HEK293 (cell line): ENCODE results near the gene TM7SF2.

Experiments
- CTCF ChIA-PET: fragments of 350-600 bp; formaldehyde crosslinking; extraction: SDS; loops from one replicate; lab custom pipeline; 2021; ENCODE audit warnings: antibody characterized with exemption; lab: Yijun Ruan, JAX
- POLR2A ChIA-PET: fragments of 300-600 bp; formaldehyde crosslinking; extraction: SDS; loops from one replicate; lab custom pipeline; 2020; ENCODE audit warnings: antibody characterized with exemption, inconsistent platforms; lab: Yijun Ruan, JAX
- H3K27ac ChIP-seq: fragments of 200-500 bp; sonication (Bioruptor generic); 2 replicates; pipeline ENCODE4 v1.5.1; 2014; ENCODE audit warnings: low read depth, low read length, control low read depth, inconsistent platforms; ENCODE audit errors: extremely low read depth
- H3K36me3 ChIP-seq, 2 experiments: fragments of 200-500 bp in 1 of 2; sonication (Bioruptor generic) in 1 of 2; 1 replicate in 1 of 2; 2 replicates in 1 of 2; pipeline ENCODE4 v1.5.1; 2014 to 2017; ENCODE audit warnings: inconsistent platforms in 2 of 2, low read length in 2 of 2; ENCODE audit not compliant: control insufficient read depth in 2 of 2, insufficient read depth in 1 of 2
- H3K4me1 ChIP-seq: fragments of 200-500 bp; sonication (Bioruptor generic); 2 replicates; pipeline ENCODE4 v1.5.1; 2014; ENCODE audit warnings: mild to moderate bottlenecking, low read length, inconsistent platforms; ENCODE audit not compliant: control insufficient read depth, insufficient read depth
- H3K4me3 ChIP-seq: 2 replicates; pipeline ENCODE4 v1.5.1; 2011; ENCODE audit warnings: low read depth, mild to moderate bottlenecking, control low read depth, low read length, moderate library complexity
- H3K9me3 ChIP-seq: fragments of 200-500 bp; sonication (Bioruptor generic); 2 replicates; pipeline ENCODE4 v1.5.1; 2014; ENCODE audit warnings: low read depth, low read length, inconsistent platforms; ENCODE audit not compliant: control insufficient read depth, insufficient read depth
- FEZF1 ChIP-seq: fragments of 450-650 bp; formaldehyde crosslinking; IDR thresholded peaks from 2 replicates; pipeline ENCODE4 v1.5.1; 2016; ENCODE audit warnings: missing biosample characterization, missing genetic modification characterization
- GLIS1 ChIP-seq: fragments of 450-650 bp; formaldehyde crosslinking; IDR thresholded peaks from 2 replicates; pipeline ENCODE4 v1.5.1; 2016; ENCODE audit warnings: missing biosample characterization, missing genetic modification characterization
- ZEB2 ChIP-seq: fragments of 450-650 bp; formaldehyde crosslinking; IDR thresholded peaks from 2 replicates; pipeline ENCODE4 v1.5.1; 2016; ENCODE audit warnings: missing biosample characterization, missing genetic modification characterization
- ZFHX2 ChIP-seq: fragments of 450-650 bp; formaldehyde crosslinking; conservative IDR thresholded peaks from 2 replicates; pipeline ENCODE4 v1.5.1; 2016; ENCODE audit warnings: missing biosample characterization, missing genetic modification characterization
- ZNF10 ChIP-seq: fragments of 450-650 bp; formaldehyde crosslinking; IDR thresholded peaks from 2 replicates; pipeline ENCODE4 v1.5.1; 2017; ENCODE audit warnings: missing biosample characterization, missing genetic modification characterization
- ZNF121 ChIP-seq: fragments of 450-650 bp; formaldehyde crosslinking; IDR thresholded peaks from 2 replicates; pipeline ENCODE4 v1.5.1; 2016; ENCODE audit warnings: missing biosample characterization, missing genetic modification characterization
- ZNF133 ChIP-seq: fragments of 450-650 bp; formaldehyde crosslinking; IDR thresholded peaks from 2 replicates; pipeline ENCODE4 v1.5.1; 2016; ENCODE audit warnings: missing biosample characterization, missing genetic modification characterization
- ZNF341 ChIP-seq: fragments of 450-650 bp; formaldehyde crosslinking; IDR thresholded peaks from 2 replicates; pipeline ENCODE4; 2016; ENCODE audit warnings: low read depth, missing biosample characterization, missing genetic modification characterization
- ZNF600 ChIP-seq: fragments of 450-650 bp; formaldehyde crosslinking; IDR thresholded peaks from 2 replicates; pipeline ENCODE4 v1.5.1; 2016; ENCODE audit warnings: missing biosample characterization, missing genetic modification characterization
- ZNF658 ChIP-seq: fragments of 450-650 bp; formaldehyde crosslinking; IDR thresholded peaks from 2 replicates; pipeline ENCODE4; 2016; ENCODE audit warnings: missing biosample characterization, missing genetic modification characterization
- ZNF660 ChIP-seq: fragments of 450-650 bp; IDR thresholded peaks from 2 replicates; pipeline ENCODE4 v1.5.1; 2018; ENCODE audit warnings: missing biosample characterization, mild to moderate bottlenecking, missing genetic modification characterization
- TF ChIP-seq, protein P1 (sequence below): fragments of 450-650 bp; formaldehyde crosslinking; IDR thresholded peaks from 2 replicates; pipeline ENCODE4 v1.5.1; 2016; ENCODE audit warnings: missing biosample characterization, missing genetic modification characterization, borderline replicate concordance
- TF ChIP-seq, protein P2 (sequence below): fragments of 450-650 bp; formaldehyde crosslinking; IDR thresholded peaks from 2 replicates; pipeline ENCODE4 v1.5.1; 2016; ENCODE audit warnings: missing biosample characterization, missing genetic modification characterization
- TF ChIP-seq, protein P3 (sequence below): fragments of 450-650 bp; formaldehyde crosslinking; IDR thresholded peaks from 2 replicates; pipeline ENCODE4 v1.5.1; 2016; ENCODE audit warnings: missing biosample characterization, missing genetic modification characterization

Gene TM7SF2

DNA sequence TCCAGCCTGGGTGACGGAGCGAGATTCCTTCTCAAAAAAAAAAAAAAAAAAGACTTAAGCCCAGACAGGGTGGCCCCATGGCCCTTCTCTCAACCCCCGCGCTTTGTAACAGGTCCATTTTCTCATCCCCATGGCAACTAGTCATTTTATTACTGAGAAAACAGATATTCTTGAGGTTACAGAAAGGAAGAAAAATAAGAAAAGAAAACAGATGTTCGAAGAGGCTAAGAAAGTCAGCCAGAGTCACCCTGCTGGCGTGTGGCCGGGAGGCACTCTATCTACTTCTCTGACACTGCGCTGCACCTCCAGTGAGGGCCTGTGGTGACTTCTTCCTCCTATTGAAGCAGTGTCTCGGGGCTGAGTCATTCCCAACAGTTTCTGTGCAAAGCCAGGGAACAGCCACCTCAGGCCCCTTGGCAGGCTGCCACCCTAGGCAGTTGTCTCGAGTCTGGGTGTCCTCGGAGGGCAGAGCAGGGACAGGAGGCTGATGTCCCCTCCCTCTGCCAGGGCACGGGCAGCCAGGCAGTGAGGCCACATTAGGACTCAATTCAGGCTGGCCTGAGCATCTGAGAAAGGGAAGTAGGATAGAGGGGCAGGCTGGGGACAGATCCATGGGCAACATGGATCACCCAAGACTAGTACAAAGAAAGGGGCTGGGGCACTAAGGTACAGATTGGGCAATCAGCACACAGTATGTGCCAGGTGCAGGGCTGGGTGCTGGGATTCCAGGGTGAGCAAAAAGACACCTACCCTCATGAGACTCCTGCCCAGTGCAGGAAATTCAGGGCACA, 39.0 kb downstream of the TM7SF2 start (continued):
- TF ChIP-seq, protein P1, sequence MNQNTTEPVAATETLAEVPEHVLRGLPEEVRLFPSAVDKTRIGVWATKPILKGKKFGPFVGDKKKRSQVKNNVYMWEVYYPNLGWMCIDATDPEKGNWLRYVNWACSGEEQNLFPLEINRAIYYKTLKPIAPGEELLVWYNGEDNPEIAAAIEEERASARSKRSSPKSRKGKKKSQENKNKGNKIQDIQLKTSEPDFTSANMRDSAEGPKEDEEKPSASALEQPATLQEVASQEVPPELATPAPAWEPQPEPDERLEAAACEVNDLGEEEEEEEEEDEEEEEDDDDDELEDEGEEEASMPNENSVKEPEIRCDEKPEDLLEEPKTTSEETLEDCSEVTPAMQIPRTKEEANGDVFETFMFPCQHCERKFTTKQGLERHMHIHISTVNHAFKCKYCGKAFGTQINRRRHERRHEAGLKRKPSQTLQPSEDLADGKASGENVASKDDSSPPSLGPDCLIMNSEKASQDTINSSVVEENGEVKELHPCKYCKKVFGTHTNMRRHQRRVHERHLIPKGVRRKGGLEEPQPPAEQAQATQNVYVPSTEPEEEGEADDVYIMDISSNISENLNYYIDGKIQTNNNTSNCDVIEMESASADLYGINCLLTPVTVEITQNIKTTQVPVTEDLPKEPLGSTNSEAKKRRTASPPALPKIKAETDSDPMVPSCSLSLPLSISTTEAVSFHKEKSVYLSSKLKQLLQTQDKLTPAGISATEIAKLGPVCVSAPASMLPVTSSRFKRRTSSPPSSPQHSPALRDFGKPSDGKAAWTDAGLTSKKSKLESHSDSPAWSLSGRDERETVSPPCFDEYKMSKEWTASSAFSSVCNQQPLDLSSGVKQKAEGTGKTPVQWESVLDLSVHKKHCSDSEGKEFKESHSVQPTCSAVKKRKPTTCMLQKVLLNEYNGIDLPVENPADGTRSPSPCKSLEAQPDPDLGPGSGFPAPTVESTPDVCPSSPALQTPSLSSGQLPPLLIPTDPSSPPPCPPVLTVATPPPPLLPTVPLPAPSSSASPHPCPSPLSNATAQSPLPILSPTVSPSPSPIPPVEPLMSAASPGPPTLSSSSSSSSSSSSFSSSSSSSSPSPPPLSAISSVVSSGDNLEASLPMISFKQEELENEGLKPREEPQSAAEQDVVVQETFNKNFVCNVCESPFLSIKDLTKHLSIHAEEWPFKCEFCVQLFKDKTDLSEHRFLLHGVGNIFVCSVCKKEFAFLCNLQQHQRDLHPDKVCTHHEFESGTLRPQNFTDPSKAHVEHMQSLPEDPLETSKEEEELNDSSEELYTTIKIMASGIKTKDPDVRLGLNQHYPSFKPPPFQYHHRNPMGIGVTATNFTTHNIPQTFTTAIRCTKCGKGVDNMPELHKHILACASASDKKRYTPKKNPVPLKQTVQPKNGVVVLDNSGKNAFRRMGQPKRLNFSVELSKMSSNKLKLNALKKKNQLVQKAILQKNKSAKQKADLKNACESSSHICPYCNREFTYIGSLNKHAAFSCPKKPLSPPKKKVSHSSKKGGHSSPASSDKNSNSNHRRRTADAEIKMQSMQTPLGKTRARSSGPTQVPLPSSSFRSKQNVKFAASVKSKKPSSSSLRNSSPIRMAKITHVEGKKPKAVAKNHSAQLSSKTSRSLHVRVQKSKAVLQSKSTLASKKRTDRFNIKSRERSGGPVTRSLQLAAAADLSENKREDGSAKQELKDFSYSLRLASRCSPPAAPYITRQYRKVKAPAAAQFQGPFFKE, result no peak
- no peak for TF ChIP-seq ZFHX2 (tag by site-specific recombination)
- no peak for TF ChIP-seq FEZF1 (tag by site-specific recombination)
- 0 out of 2 replicates have a peak, but pooled peaks have one; percentile 19 for TF ChIP-seq ZNF10 (tag by site-specific recombination)
- TF ChIP-seq ZEB2 (tag by site-specific recombination), result peak; percentile 38; the same call in 1 of the 2 replicates
- peak; percentile 88 for TF ChIP-seq ZNF600
- no peak for TF ChIP-seq ZNF133 (tag by site-specific recombination)
- peak; percentile 90 for TF ChIP-seq ZNF341 (tag by site-specific recombination)
- peak; percentile 56; the same call in 1 of the 2 replicates for TF ChIP-seq ZNF660 (tag by site-specific recombination)
- TF ChIP-seq, protein P2, sequence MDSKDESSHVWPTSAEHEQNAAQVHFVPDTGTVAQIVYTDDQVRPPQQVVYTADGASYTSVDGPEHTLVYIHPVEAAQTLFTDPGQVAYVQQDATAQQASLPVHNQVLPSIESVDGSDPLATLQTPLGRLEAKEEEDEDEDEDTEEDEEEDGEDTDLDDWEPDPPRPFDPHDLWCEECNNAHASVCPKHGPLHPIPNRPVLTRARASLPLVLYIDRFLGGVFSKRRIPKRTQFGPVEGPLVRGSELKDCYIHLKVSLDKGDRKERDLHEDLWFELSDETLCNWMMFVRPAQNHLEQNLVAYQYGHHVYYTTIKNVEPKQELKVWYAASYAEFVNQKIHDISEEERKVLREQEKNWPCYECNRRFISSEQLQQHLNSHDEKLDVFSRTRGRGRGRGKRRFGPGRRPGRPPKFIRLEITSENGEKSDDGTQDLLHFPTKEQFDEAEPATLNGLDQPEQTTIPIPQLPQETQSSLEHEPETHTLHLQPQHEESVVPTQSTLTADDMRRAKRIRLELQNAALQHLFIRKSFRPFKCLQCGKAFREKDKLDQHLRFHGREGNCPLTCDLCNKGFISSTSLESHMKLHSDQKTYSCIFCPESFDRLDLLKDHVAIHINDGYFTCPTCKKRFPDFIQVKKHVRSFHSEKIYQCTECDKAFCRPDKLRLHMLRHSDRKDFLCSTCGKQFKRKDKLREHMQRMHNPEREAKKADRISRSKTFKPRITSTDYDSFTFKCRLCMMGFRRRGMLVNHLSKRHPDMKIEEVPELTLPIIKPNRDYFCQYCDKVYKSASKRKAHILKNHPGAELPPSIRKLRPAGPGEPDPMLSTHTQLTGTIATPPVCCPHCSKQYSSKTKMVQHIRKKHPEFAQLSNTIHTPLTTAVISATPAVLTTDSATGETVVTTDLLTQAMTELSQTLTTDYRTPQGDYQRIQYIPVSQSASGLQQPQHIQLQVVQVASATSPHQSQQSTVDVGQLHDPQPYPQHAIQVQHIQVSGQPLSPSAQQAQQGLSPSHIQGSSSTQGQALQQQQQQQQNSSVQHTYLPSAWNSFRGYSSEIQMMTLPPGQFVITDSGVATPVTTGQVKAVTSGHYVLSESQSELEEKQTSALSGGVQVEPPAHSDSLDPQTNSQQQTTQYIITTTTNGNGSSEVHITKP (tag by site-specific recombination), result 0 out of 2 replicates have a peak, but pooled peaks have one; percentile 49
- TF ChIP-seq, protein P3, sequence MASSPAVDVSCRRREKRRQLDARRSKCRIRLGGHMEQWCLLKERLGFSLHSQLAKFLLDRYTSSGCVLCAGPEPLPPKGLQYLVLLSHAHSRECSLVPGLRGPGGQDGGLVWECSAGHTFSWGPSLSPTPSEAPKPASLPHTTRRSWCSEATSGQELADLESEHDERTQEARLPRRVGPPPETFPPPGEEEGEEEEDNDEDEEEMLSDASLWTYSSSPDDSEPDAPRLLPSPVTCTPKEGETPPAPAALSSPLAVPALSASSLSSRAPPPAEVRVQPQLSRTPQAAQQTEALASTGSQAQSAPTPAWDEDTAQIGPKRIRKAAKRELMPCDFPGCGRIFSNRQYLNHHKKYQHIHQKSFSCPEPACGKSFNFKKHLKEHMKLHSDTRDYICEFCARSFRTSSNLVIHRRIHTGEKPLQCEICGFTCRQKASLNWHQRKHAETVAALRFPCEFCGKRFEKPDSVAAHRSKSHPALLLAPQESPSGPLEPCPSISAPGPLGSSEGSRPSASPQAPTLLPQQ (tag by site-specific recombination), result 0 out of 2 replicates have a peak, but pooled peaks have one; percentile 24

DNA sequence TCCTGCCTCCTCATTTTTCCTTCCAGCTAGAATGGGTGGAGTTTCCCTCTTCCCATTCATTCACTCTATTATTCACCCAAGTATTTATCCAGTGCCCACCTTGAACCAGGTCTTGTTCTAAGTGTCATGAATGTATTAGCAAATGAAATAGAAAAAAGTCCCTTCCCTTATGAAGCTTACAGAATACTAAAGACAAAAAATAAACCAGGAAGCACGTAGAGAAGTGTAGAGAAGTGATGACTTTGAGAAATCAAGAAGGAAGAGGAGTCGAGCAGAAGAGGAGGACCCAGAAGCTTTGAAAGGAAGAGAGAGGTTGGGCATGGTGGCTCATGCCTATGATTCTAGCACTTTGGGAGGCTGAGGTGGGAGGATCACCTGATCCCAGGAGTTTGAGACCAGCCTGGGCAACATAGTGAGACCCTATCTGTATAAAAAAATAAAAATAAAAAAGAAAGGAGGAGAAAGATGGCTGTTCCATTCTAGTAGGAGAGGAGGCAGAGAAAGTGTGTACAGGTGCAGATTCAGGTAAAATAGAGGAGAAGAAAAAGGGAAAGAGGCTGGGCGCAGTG, 39.7 kb downstream of the TM7SF2 start:
- no peaks in the 10 kb centered on the region for H3K36me3 ChIP-seq
- ChIA-PET CTCF (no interaction called here), POLR2A (interaction anchor here (1.3 kb wide), 1 partner anchor 17 kb away, joined by 4 read pairs; the partner anchor contains the start of gene SYVN1)
- no peak overlapping the region for H3K4me3 ChIP-seq
- no peak overlapping the region for H3K27ac ChIP-seq
- peak; percentile 82 for TF ChIP-seq ZNF121 (tag by site-specific recombination)
- no peak for TF ChIP-seq GLIS1
- TF ChIP-seq ZNF658 (tag by site-specific recombination), result no peak
- no peaks in the 10 kb centered on the region for H3K4me1 ChIP-seq
- no peaks in the 10 kb centered on the region for H3K9me3 ChIP-seq
